SU-DHL-6 (cell line): ENCODE data around the gene SHF.

Experiments
- H2AFZ ChIP-seq: fragments of 200-600 bp; sonication (generic); 2 replicates; pipeline ENCODE4 v1.6.1; 2014; ENCODE audit warnings: low read depth, mild to moderate bottlenecking, moderate library complexity, mixed read lengths, antibody characterized with exemption, low read length; ENCODE audit not compliant: severe bottlenecking
- H3F3A ChIP-seq: fragments of 200-600 bp; shearing (Covaris generic); 2 replicates; pipeline ENCODE4 v1.6.0; 2016; ENCODE audit warnings: antibody characterized with exemption, mild to moderate bottlenecking; ENCODE audit not compliant: insufficient read depth
- H3K27ac ChIP-seq: fragments of 200-600 bp; sonication (generic); 2 replicates; pipeline ENCODE4 v1.5.1; 2016; ENCODE audit warnings: low read depth, mild to moderate bottlenecking, low read length, moderate library complexity, mixed read lengths
- H3K27me3 ChIP-seq: fragments of 200-600 bp; sonication (generic), shearing (Covaris generic); 2 replicates; pipeline ENCODE4 v1.6.0; 2014; ENCODE audit warnings: mild to moderate bottlenecking, low read length
- H3K36me3 ChIP-seq: fragments of 200-600 bp; sonication (generic); 2 replicates; pipeline ENCODE4 v1.6.1; 2014; ENCODE audit warnings: mild to moderate bottlenecking, low read length, mixed read lengths
- H3K4me2 ChIP-seq: fragments of 300-600, 200-600 bp; shearing (Covaris generic), sonication (generic); 2 replicates; pipeline ENCODE4 v1.6.0; 2014; ENCODE audit warnings: low read length, low read depth, mild to moderate bottlenecking; ENCODE audit not compliant: poor library complexity, severe bottlenecking
- H3K4me3 ChIP-seq: fragments of 200-600 bp; sonication (generic); 2 replicates; pipeline ENCODE4 v1.5.1; 2014; ENCODE audit warnings: antibody characterized with exemption, low read length, mild to moderate bottlenecking, mixed read lengths; ENCODE audit not compliant: insufficient read depth, poor library complexity, severe bottlenecking
- H3K79me2 ChIP-seq: fragments of 200-600 bp; sonication (generic); 2 replicates; pipeline ENCODE4 v1.6.1; 2014; ENCODE audit warnings: mild to moderate bottlenecking, low read length, moderate library complexity; ENCODE audit not compliant: insufficient read depth
- H3K9ac ChIP-seq: fragments of 200-600 bp; sonication (generic); 2 replicates; pipeline ENCODE4 v1.7.0; 2014; ENCODE audit warnings: mild to moderate bottlenecking, low read length
- H3K9me2 ChIP-seq: fragments of 200-600 bp; sonication (generic); replicated peaks from 2 replicates; pipeline ENCODE4 v1.6.1; 2014; ENCODE audit warnings: low read length; ENCODE audit not compliant: insufficient read depth
- H3K9me3 ChIP-seq: fragments of 200-600 bp; sonication (generic); 2 replicates; pipeline ENCODE4 v1.6.1; 2014; ENCODE audit warnings: low read length, mixed read lengths; ENCODE audit not compliant: insufficient read depth
- H4K20me1 ChIP-seq: fragments of 200-600 bp; sonication (generic); 2 replicates; pipeline ENCODE4 v1.6.1; 2014; ENCODE audit warnings: low read depth, mild to moderate bottlenecking, antibody characterized with exemption, low read length, moderate library complexity, mixed read lengths
- EZH2phosphoT487 ChIP-seq: fragments of 200-600 bp; sonication (generic), shearing (Covaris generic); conservative IDR thresholded peaks from 2 replicates; pipeline ENCODE4 v1.6.1; 2018; ENCODE audit warnings: mild to moderate bottlenecking, antibody characterized with exemption, low read length, moderate library complexity, mixed read lengths
- TF ChIP-seq, protein P1 (sequence below): fragments of 200-600 bp; sonication (generic); IDR thresholded peaks from one replicate; pipeline ENCODE4 v1.5.1; 2017; ENCODE audit warnings: antibody characterized with exemption, mild to moderate bottlenecking, low read length, moderate library complexity; ENCODE audit not compliant: insufficient read depth, poor library complexity, severe bottlenecking

The SHF gene

DNA sequence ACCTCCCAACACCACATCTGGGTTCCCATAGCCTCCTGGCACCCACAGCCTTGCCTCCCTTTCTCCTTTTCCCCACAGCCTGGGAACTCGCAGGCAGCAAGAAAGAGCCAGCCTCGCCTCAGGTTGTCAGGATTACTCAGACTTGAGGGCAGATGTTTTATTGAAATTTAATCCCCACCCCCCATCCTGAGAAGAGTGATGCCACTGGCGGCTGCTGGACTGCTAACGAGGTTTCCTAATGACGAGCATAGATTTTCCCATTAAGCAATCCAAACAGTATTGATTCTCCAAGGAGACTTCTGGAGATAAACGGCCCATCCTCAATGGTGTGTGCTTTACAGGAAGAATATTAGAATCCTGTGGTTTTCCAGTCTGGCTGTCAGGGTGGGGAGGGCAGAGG is 13.7 kb downstream of the SHF start:
- no peak overlapping the region for H3K4me2 ChIP-seq
- H3K9me2 ChIP-seq: no peaks in the 10 kb centered on the region
- H3K36me3 ChIP-seq: no peaks in the 10 kb centered on the region
- no peak overlapping the region for H2AFZ ChIP-seq
- no peak for TF ChIP-seq EZH2phosphoT487
- TF ChIP-seq, protein P1, sequence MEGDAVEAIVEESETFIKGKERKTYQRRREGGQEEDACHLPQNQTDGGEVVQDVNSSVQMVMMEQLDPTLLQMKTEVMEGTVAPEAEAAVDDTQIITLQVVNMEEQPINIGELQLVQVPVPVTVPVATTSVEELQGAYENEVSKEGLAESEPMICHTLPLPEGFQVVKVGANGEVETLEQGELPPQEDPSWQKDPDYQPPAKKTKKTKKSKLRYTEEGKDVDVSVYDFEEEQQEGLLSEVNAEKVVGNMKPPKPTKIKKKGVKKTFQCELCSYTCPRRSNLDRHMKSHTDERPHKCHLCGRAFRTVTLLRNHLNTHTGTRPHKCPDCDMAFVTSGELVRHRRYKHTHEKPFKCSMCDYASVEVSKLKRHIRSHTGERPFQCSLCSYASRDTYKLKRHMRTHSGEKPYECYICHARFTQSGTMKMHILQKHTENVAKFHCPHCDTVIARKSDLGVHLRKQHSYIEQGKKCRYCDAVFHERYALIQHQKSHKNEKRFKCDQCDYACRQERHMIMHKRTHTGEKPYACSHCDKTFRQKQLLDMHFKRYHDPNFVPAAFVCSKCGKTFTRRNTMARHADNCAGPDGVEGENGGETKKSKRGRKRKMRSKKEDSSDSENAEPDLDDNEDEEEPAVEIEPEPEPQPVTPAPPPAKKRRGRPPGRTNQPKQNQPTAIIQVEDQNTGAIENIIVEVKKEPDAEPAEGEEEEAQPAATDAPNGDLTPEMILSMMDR: no peak
- H3F3A ChIP-seq: no peaks in the 10 kb centered on the region
- no peaks in the 10 kb centered on the region for H3K79me2 ChIP-seq
- H4K20me1 ChIP-seq: no peaks in the 10 kb centered on the region
- no peaks in the 10 kb centered on the region for H3K27me3 ChIP-seq
- no peaks in the 10 kb centered on the region for H3K9me3 ChIP-seq
- H3K27ac ChIP-seq: no peak overlapping the region
- H3K9ac ChIP-seq: no peak overlapping the region
- no peak overlapping the region for H3K4me3 ChIP-seq

GRCh38 chr15:45171912-45172311 is 15.9 kb downstream of the SHF start:
- no peak overlapping the region for H2AFZ ChIP-seq
- H3K36me3 ChIP-seq: no peaks in the 10 kb centered on the region
- TF ChIP-seq, protein P1: no peak
- TF ChIP-seq EZH2phosphoT487: no peak

DNA sequence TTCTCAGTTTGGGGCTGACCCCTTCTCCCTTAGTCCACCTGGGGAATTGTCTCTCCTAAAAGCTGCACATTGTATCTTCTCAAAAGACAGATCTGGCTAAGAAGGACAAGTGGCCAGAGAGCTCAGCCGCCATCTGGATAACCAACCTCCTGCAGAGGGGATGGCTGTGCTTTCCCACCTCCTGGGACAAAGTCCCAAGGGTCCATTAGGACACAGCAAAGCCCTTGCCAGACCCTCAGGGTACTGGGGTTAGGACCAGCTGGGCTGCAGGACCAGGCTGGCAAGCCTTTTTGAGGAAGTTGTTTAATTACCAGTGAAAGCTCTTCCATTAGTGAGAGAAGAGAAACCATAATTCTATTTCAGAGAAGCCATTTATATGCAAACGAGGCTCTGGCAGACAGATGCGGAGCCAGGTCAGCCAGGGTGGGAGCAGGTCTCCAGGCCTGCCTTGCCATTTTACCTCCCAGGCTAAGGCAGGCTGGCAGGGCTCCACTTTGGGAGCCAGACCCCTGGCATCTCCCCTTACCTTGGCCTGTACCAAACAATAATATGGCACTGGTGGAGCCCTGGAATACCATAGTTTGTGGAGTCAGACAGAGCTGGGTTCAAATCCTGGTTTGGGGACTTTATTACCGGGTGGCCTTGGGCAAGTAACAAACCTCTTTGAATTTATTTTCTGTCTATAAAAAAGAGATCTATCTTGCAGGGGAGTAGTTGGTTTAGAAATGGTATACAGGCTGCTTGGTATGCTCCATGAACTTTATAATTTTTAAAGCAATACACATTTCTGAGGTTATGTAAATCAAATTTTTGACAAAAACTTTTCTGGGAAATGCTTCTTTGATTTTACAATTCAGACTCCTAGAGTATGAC is 17.9 kb downstream of the SHF start:
- TF ChIP-seq, protein P1: no peak
- TF ChIP-seq EZH2phosphoT487: no peak
- Histone ChIP-seq H3K9me2 (no peaks in the 10 kb centered on the region), H3K4me2 (no peak overlapping the region), H3K9ac (no peak overlapping the region), H4K20me1 (no peaks in the 10 kb centered on the region), H3K79me2 (no peaks in the 10 kb centered on the region), H3K27ac (no peak overlapping the region), H3K9me3 (no peaks in the 10 kb centered on the region), H3K36me3 (no peaks in the 10 kb centered on the region), H3F3A (no peaks in the 10 kb centered on the region), H3K27me3 (no peaks in the 10 kb centered on the region), H3K4me3 (no peak overlapping the region), H2AFZ (no peak overlapping the region)

More at GRCh38 chr15:45171912-45172311, 15.9 kb downstream of the SHF start:
- no peak overlapping the region for H3K4me3 ChIP-seq
- H3K9ac ChIP-seq: no peak overlapping the region
- no peaks in the 10 kb centered on the region for H3F3A ChIP-seq
- H3K27ac ChIP-seq: no peak overlapping the region
- no peak overlapping the region for H3K4me2 ChIP-seq
- no peaks in the 10 kb centered on the region for H3K9me3 ChIP-seq
- H3K79me2 ChIP-seq: no peaks in the 10 kb centered on the region
- H3K27me3 ChIP-seq: no peaks in the 10 kb centered on the region
- no peaks in the 10 kb centered on the region for H3K9me2 ChIP-seq
- no peaks in the 10 kb centered on the region for H4K20me1 ChIP-seq
